Measurements from ENCODE around the gene PLAAT3.

DNA sequence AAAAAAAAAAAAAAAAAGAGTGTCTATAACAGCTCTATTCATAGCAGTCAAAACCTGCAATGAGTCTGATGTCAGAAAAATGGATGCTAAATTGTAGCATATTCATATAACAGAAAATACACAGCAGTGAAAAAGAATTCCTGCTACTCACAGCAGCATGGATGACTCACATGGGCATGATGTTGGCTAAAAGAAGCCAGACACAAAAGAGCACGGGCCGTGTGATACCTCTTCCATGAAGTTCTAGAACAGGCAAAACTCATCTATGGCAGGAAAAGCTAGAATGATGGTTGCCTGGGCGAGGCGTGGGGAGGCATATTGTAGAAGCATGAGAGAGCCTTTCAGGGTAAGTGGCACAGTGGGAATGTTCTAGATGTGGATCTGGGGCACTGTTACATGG is 18.9 kb downstream of the PLAAT3 start:
- TF ChIP-seq SIN3A (conservative IDR thresholded peaks at IDR 0.05 in 1 of 2, IDR thresholded peaks at IDR 0.05 in 1 of 2; ENCODE audit: low read depth in 1 of 2, low read length in 2 of 2) (no peak), GTF2F1 (IDR thresholded peaks at IDR 0.05; ENCODE audit: borderline replicate concordance, low read depth, low read length) (no peak), CEBPB (IDR thresholded peaks at IDR 0.05; ENCODE audit: low read depth, low read length) (no peak)
- TF ChIP-seq, protein P1, sequence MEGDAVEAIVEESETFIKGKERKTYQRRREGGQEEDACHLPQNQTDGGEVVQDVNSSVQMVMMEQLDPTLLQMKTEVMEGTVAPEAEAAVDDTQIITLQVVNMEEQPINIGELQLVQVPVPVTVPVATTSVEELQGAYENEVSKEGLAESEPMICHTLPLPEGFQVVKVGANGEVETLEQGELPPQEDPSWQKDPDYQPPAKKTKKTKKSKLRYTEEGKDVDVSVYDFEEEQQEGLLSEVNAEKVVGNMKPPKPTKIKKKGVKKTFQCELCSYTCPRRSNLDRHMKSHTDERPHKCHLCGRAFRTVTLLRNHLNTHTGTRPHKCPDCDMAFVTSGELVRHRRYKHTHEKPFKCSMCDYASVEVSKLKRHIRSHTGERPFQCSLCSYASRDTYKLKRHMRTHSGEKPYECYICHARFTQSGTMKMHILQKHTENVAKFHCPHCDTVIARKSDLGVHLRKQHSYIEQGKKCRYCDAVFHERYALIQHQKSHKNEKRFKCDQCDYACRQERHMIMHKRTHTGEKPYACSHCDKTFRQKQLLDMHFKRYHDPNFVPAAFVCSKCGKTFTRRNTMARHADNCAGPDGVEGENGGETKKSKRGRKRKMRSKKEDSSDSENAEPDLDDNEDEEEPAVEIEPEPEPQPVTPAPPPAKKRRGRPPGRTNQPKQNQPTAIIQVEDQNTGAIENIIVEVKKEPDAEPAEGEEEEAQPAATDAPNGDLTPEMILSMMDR (IDR thresholded peaks at IDR 0.05; ENCODE audit: control extremely low read depth in 1 of 3, insufficient read depth in 1 of 3, low read depth in 1 of 3, low read length in 3 of 3), result no peak
- TF ChIP-seq, protein P2, sequence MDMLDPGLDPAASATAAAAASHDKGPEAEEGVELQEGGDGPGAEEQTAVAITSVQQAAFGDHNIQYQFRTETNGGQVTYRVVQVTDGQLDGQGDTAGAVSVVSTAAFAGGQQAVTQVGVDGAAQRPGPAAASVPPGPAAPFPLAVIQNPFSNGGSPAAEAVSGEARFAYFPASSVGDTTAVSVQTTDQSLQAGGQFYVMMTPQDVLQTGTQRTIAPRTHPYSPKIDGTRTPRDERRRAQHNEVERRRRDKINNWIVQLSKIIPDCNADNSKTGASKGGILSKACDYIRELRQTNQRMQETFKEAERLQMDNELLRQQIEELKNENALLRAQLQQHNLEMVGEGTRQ (IDR thresholded peaks at IDR 0.05; ENCODE audit: low read length), result no peak
